B cell (primary cell): ENCODE measurements around the gene ZBTB33. TPM values are rescaled to one million over a fixed set of nuclear protein-coding genes. Genes with fewer than 3 reads are reported as not detected.

Experiments
- ATAC-seq: fragments of 200-7000 bp; cut with Tn5 transposase; one replicate; pipeline ENCODE4 v1.10.0; 2021; ENCODE audit warnings: low read depth, mild to moderate bottlenecking, moderate number of reproducible peaks, moderate library complexity
- CTCF ChIA-PET: fragments of 350-600 bp; sonication (Branson Sonifier 250); formaldehyde crosslinking; loops from one replicate; lab custom pipeline; 2021; ENCODE audit warnings: antibody characterized with exemption, inconsistent platforms; lab: Charles Lee
- POLR2A ChIA-PET: fragments of 350-600 bp; sonication (Branson Sonifier 250); formaldehyde crosslinking; loops from one replicate; lab custom pipeline; 2021; ENCODE audit warnings: antibody characterized with exemption; lab: Charles Lee
- DNase-seq: peaks from one replicate; pipeline ENCODE4 v3.0.0; 2013
- H2AFZ ChIP-seq: 2 replicates; pipeline ENCODE4 v1.6.1; 2012; ENCODE audit warnings: mild to moderate bottlenecking, low read depth, low read length; ENCODE audit not compliant: insufficient read depth, poor library complexity, severe bottlenecking
- H3K27ac ChIP-seq, 2 donors: 1 replicate in 1 of 2; 2 replicates in 1 of 2; pipeline ENCODE4 v1.5.1; 2012 to 2013; ENCODE audit warnings: low read length in 2 of 2, mild to moderate bottlenecking in 2 of 2, moderate library complexity in 1 of 2
- H3K27me3 ChIP-seq, 4 experiments: fragments of 200-600 bp in 1 of 4; sonication (generic) in 1 of 4; replicated peaks in 1 of 4; 1 replicate in 2 of 4; 2 replicates in 2 of 4; pipeline versions ENCODE4 v1.6.1 to v1.7.0; 2013 to 2016; ENCODE audit warnings: low read length in 3 of 4, mild to moderate bottlenecking in 2 of 4, mixed read lengths in 1 of 4, moderate library complexity in 1 of 4; ENCODE audit not compliant: insufficient read depth in 4 of 4, control insufficient read depth in 3 of 4; ENCODE audit errors: control extremely low read depth in 1 of 4
- H3K36me3 ChIP-seq, 2 experiments: replicated peaks in 1 of 2; 1 replicate in 1 of 2; 2 replicates in 1 of 2; pipeline versions ENCODE4 v1.6.1 to v1.7.1; 2013; ENCODE audit warnings: low read length in 1 of 2; ENCODE audit not compliant: insufficient read depth in 2 of 2, control insufficient read depth in 1 of 2; ENCODE audit errors: control extremely low read depth in 1 of 2, extremely low read depth in 1 of 2
- H3K4me1 ChIP-seq, 2 donors: fragments of 200-600 bp in 1 of 2; sonication (generic) in 1 of 2; 1 replicate in 1 of 2; 2 replicates in 1 of 2; pipeline versions ENCODE4 v1.5.1 to v1.6.1; 2013 to 2017; ENCODE audit warnings: low read length in 2 of 2; ENCODE audit not compliant: control insufficient read depth in 2 of 2, insufficient read depth in 2 of 2
- H3K4me2 ChIP-seq: replicated peaks from 2 replicates; pipeline ENCODE3; 2012; ENCODE audit warnings: mild to moderate bottlenecking, low read depth, low read length; ENCODE audit not compliant: poor library complexity, severe bottlenecking
- H3K4me3 ChIP-seq, 5 experiments: fragments of 200-600 bp in 1 of 5; sonication (generic) in 1 of 5; 1 replicate in 3 of 5; 2 replicates in 2 of 5; pipeline versions ENCODE4 v1.5.1 to v1.7.0; 2011 to 2016; ENCODE audit warnings: low read length in 4 of 5, mild to moderate bottlenecking in 4 of 5, low read depth in 2 of 5, control low read depth in 1 of 5, moderate library complexity in 1 of 5; ENCODE audit not compliant: insufficient read depth in 1 of 5; ENCODE audit errors: control extremely low read depth in 1 of 5, extremely low read depth in 1 of 5
- H3K79me2 ChIP-seq: fragments of 200-600 bp; sonication (generic); one replicate; pipeline ENCODE4 v1.6.0; 2016; ENCODE audit warnings: low read length; ENCODE audit not compliant: control insufficient read depth, insufficient read depth
- H3K9ac ChIP-seq: fragments of 200-600 bp; sonication (generic); 2 replicates; pipeline ENCODE4 v1.6.1; 2017; ENCODE audit warnings: mild to moderate bottlenecking, low read length, moderate library complexity
- H3K9me3 ChIP-seq, 3 donors: one replicate each; pipeline versions ENCODE4 v1.6.1 to v1.7.1; 2013; ENCODE audit warnings: low read length in 2 of 3; ENCODE audit not compliant: control insufficient read depth in 2 of 3, insufficient read depth in 1 of 3; ENCODE audit errors: control extremely low read depth in 1 of 3
- H4K20me1 ChIP-seq: 2 replicates; pipeline ENCODE4 v1.6.0; 2012; ENCODE audit warnings: mild to moderate bottlenecking, low read length; ENCODE audit not compliant: insufficient read depth, control insufficient read depth, poor library complexity, severe bottlenecking
- H3K27ac Mint-ChIP-seq: one replicate; pipeline ENCODE4 v1.8.0; 2021; ENCODE audit warnings: mixed read lengths
- H3K27me3 Mint-ChIP-seq: one replicate; pipeline ENCODE4 v1.8.0; 2021; ENCODE audit warnings: mixed read lengths
- H3K4me1 Mint-ChIP-seq: one replicate; pipeline ENCODE4 v1.8.0; 2021; ENCODE audit warnings: mixed read lengths
- H3K4me3 Mint-ChIP-seq: one replicate; pipeline ENCODE4 v1.8.0; 2021; ENCODE audit warnings: mixed read lengths
- H3K9me3 Mint-ChIP-seq: one replicate; pipeline ENCODE4 v1.8.0; 2022; ENCODE audit warnings: mixed read lengths; ENCODE audit not compliant: insufficient read depth
- EZH2 ChIP-seq: IDR thresholded peaks from 2 replicates; pipeline ENCODE4 v1.6.1; 2012; ENCODE audit warnings: borderline replicate concordance, low read depth, mild to moderate bottlenecking, moderate library complexity, low read length; ENCODE audit not compliant: insufficient read depth, poor library complexity, severe bottlenecking
- WGBS: methylation state at CpG from one replicate; pipeline ENCODE4 v1.1.5; 2013; ENCODE audit warnings: missing lambda C conversion rate; ENCODE audit not compliant: insufficient coverage; 5-methylcytosine and 5-hydroxymethylcytosine counted together
- intact Hi-C: fragments of 100-400 bp; cut with micrococcal nuclease; formaldehyde crosslinking; loops from one replicate; pipeline ENCODE4 v1.10.0; 2022
- polyA minus RNA-seq: library from RNA; depleted of rRNA, polyadenylated mRNA; stranded (reverse); fragments of >200 nt; gene quantifications from 2 replicates; pipeline ENCODE4 v1.2.3, GENCODE V29; 2012
- polyA plus RNA-seq: library from polyadenylated mRNA; depleted of rRNA; stranded (reverse); fragments of >200 nt; gene quantifications from 2 replicates; pipeline ENCODE4 v1.2.3, GENCODE V29; 2012
- total RNA-seq, 2 donors: library from RNA; stranded (reverse); fragments of 120-200 nt in 1 of 2; gene quantifications; 1 replicate in 1 of 2; 2 replicates in 1 of 2; pipeline versions ENCODE4 v1.2.3 to v1.2.4, GENCODE V29; 2013 to 2022
- TF ChIP-seq, protein P1 (sequence below): fragments of 200-600 bp; IDR thresholded peaks from one replicate; pipeline ENCODE4 v1.8.0; 2022; ENCODE audit warnings: antibody characterized with exemption, mild to moderate bottlenecking

ZBTB33 gene, protein sequence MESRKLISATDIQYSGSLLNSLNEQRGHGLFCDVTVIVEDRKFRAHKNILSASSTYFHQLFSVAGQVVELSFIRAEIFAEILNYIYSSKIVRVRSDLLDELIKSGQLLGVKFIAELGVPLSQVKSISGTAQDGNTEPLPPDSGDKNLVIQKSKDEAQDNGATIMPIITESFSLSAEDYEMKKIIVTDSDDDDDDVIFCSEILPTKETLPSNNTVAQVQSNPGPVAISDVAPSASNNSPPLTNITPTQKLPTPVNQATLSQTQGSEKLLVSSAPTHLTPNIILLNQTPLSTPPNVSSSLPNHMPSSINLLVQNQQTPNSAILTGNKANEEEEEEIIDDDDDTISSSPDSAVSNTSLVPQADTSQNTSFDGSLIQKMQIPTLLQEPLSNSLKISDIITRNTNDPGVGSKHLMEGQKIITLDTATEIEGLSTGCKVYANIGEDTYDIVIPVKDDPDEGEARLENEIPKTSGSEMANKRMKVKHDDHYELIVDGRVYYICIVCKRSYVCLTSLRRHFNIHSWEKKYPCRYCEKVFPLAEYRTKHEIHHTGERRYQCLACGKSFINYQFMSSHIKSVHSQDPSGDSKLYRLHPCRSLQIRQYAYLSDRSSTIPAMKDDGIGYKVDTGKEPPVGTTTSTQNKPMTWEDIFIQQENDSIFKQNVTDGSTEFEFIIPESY
- total RNA-seq: 21.6 and 22.0 TPM in 2 replicates
- total RNA-seq (2013): 27.5 TPM
- 4.6 and 7.1 TPM in 2 replicates for polyA plus RNA-seq
- 9.6 and 13.7 TPM in 2 replicates for polyA minus RNA-seq

GRCh38 chrX:120250522-120251271 lies at the start of gene ZBTB33:
TSS of gene ZBTB33 (plus strand) at chrX:120250812. CDS start at chrX:120253416, 2,604 bp downstream.
- WGBS: under 1% methylated on average over 60 of the region's 75 CpGs
- peak within 1 kb of the TSS; percentile 70 for H3K9ac ChIP-seq

More at GRCh38 chrX:120250522-120251271, at the start of gene ZBTB33:
- intact Hi-C loops: loop anchor here (1.0 to 5.0 kb wide), 3 partner anchors 37 to 218 kb away; partner anchors contain the start of gene LAMP2
- peak; percentile 99 for ATAC-seq
- Histone ChIP-seq H3K4me2 (peak within 1 kb of the TSS; percentile 68), H2AFZ (peak within 1 kb of the TSS; percentile 69), H3K4me3 (peak within 1 kb of the TSS; percentile 69 to 77 (median 74)), H3K36me3 (peaks cover 0 to 21% of the 10 kb centered on the region in 2 experiments), H4K20me1 (no peaks in the 10 kb centered on the region), H3K79me2 (peaks cover 11% of the 10 kb centered on the region), H3K27ac (peak within 1 kb of the TSS; percentile 86 to 88), H3K27me3 (no peaks in the 10 kb centered on the region), H3K9me3 (no peaks in the 10 kb centered on the region), H3K4me1 (no peaks in the 10 kb centered on the region)
- Mint-ChIP-seq H3K4me3 (peak within 1 kb of the TSS; percentile 88), H3K27me3 (no peaks in the 10 kb centered on the region), H3K27ac (peak within 1 kb of the TSS; percentile 98), H3K9me3 (no peaks in the 10 kb centered on the region), H3K4me1 (peaks cover 18% of the 10 kb centered on the region)
- DNase-seq: peak; percentile 90
- ChIA-PET POLR2A (interaction anchor here (0.6 to 2.0 kb wide), 4 partner anchors 58 to 310 kb away, joined by 4 to 8 read pairs (median 6); no protein-coding TSS in a partner anchor), CTCF (interaction anchor here (0.6 to 1.9 kb wide), 11 partner anchors 37 to 392 kb away, joined by 3 to 12 read pairs (median 4); no protein-coding TSS in a partner anchor)
- TF ChIP-seq, protein P1, sequence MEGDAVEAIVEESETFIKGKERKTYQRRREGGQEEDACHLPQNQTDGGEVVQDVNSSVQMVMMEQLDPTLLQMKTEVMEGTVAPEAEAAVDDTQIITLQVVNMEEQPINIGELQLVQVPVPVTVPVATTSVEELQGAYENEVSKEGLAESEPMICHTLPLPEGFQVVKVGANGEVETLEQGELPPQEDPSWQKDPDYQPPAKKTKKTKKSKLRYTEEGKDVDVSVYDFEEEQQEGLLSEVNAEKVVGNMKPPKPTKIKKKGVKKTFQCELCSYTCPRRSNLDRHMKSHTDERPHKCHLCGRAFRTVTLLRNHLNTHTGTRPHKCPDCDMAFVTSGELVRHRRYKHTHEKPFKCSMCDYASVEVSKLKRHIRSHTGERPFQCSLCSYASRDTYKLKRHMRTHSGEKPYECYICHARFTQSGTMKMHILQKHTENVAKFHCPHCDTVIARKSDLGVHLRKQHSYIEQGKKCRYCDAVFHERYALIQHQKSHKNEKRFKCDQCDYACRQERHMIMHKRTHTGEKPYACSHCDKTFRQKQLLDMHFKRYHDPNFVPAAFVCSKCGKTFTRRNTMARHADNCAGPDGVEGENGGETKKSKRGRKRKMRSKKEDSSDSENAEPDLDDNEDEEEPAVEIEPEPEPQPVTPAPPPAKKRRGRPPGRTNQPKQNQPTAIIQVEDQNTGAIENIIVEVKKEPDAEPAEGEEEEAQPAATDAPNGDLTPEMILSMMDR: peak; percentile 73
- no peak for TF ChIP-seq EZH2
